Measurements from ENCODE around the gene CD63.
A peak's percentile ranks its signal among the peaks of the same experiment; 100 is the strongest.

CD63 gene

DNA sequence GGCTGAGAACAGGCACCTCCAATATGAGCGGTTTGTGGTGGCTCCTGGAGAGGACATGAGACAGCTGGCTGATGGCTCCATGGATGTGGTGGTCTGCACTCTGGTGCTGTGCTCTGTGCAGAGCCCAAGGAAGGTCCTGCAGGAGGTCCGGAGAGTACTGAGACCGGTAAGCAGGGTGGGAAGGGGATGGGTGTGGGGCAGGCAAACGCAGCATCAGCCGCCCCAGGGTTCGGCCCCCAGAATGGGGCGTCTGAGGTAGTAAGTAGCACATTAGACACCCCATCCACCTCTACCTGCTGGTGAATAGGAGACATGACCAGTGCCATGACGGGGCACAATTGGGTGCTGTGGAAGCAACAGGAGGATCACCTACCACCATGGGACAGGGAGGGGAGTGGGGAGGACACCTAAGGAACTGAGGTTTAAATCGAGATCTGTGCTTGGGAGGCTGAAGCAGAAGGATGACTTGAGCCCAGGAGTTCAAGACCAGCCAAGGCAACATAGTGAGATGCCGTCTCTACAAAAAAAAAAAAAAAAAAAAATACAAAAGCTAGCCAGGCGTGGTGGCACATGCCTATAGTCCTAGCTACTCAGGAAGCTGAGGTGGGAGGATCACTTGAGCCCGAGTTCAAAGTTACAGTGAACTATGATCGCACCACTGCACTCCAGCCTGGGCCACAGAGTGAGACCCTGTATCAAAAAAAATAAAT is 46.6 kb downstream of the CD63 start:
- no peak for DNase-seq (ENCODE audit: extremely low spot score)
- ChIA-PET CTCF (interaction anchor here (0.6 to 1.4 kb wide), 12 partner anchors 10 to 265 kb away, joined by 3 to 9 read pairs (median 6); partner anchors contain the start of gene RDH5), POLR2A (interaction anchor here (0.8 to 1.6 kb wide), 9 partner anchors 12 to 135 kb away, joined by 3 to 8 read pairs (median 4); partner anchors contain the start of genes BLOC1S1, ITGA7, ORMDL2 and RDH5)
- no peak for TF ChIP-seq ZNF384 (IDR thresholded peaks at IDR 0.05)
- TF ChIP-seq SUZ12 (IDR thresholded peaks at IDR 0.05), result no peak
- no peak for TF ChIP-seq FOXM1 (IDR thresholded peaks at IDR 0.05; ENCODE audit: borderline replicate concordance)
- TF ChIP-seq FOXA1 (IDR thresholded peaks at IDR 0.05), result no peak
- TF ChIP-seq HDGF (IDR thresholded peaks at IDR 0.05; ENCODE audit: borderline replicate concordance), result no peak
- TF ChIP-seq CTBP1 (IDR thresholded peaks at IDR 0.05; ENCODE audit: borderline replicate concordance), result no peak
- no peak for TF ChIP-seq L3MBTL2 (conservative IDR thresholded peaks at IDR 0.05)
- no peak for TF ChIP-seq FOXK2 (IDR thresholded peaks at IDR 0.05)
- no peak for TF ChIP-seq TARDBP (IDR thresholded peaks at IDR 0.05)
- no peak for TF ChIP-seq ARNT (IDR thresholded peaks at IDR 0.05)
- TF ChIP-seq, protein P1, sequence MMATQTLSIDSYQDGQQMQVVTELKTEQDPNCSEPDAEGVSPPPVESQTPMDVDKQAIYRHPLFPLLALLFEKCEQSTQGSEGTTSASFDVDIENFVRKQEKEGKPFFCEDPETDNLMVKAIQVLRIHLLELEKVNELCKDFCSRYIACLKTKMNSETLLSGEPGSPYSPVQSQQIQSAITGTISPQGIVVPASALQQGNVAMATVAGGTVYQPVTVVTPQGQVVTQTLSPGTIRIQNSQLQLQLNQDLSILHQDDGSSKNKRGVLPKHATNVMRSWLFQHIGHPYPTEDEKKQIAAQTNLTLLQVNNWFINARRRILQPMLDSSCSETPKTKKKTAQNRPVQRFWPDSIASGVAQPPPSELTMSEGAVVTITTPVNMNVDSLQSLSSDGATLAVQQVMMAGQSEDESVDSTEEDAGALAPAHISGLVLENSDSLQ (IDR thresholded peaks at IDR 0.05), result no peak
- no peak for TF ChIP-seq LEF1 (IDR thresholded peaks at IDR 0.05; ENCODE audit: borderline replicate concordance)
- no peak for TF ChIP-seq BHLHE40 (IDR thresholded peaks at IDR 0.05; ENCODE audit: borderline replicate concordance)
- no peak for TF ChIP-seq ELF4 (IDR thresholded peaks at IDR 0.05)

- DNase-seq (ENCODE audit: extremely low spot score), result peak; percentile 77
- ChIA-PET POLR2A (interaction anchor here (0.6 to 1.6 kb wide), 11 partner anchors 13 to 136 kb away, joined by 3 to 8 read pairs (median 4); partner anchors contain the start of genes BLOC1S1, CD63, ITGA7 and ORMDL2), CTCF (interaction anchor here (0.6 to 1.4 kb wide), 14 partner anchors 10 to 266 kb away, joined by 3 to 9 read pairs (median 4); partner anchors contain the start of gene RDH5)
- TF ChIP-seq L3MBTL2 (conservative IDR thresholded peaks at IDR 0.05) (0 out of 2 replicates have a peak, but pooled peaks have one; percentile 37), SP1 (IDR thresholded peaks at IDR 0.05) (no peak)
These were observed 47.4 kb downstream of the CD63 start for GRCh38 chr12:55681142-55682077.

DNA sequence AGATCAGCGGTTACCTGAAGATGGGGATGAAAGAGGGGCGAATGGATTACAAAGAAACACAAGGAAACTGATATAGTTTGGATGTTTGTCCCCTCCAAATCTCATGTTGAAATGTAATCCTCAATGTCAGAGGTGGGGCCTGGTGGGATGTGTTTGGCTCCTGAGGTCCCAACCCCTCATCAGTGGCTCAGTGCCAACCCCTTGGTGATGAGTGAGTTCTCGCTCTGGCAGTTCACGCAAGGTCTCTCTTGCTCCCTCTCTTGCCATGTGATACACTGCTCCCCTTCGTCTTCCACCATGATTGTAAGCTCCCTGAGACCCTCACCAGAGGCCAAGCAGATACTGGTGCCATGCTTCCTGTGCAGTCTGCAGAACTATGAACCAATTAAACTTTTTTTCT is 49.1 kb downstream of the CD63 start:
- POLR2A ChIA-PET, result no interaction called here
- no peak for TF ChIP-seq FOXK2 (IDR thresholded peaks at IDR 0.05)
- no peak for TF ChIP-seq BHLHE40 (IDR thresholded peaks at IDR 0.05; ENCODE audit: borderline replicate concordance)
- TF ChIP-seq SUZ12 (IDR thresholded peaks at IDR 0.05), result no peak
- TF ChIP-seq SP1 (IDR thresholded peaks at IDR 0.05), result no peak
- TF ChIP-seq, protein P1 (IDR thresholded peaks at IDR 0.05), result no peak
- no peak for TF ChIP-seq TARDBP (IDR thresholded peaks at IDR 0.05)
- TF ChIP-seq ELF4 (IDR thresholded peaks at IDR 0.05), result no peak
- TF ChIP-seq LEF1 (IDR thresholded peaks at IDR 0.05; ENCODE audit: borderline replicate concordance), result no peak
- CTCF ChIA-PET, result no interaction called here
- no peak for DNase-seq (ENCODE audit: extremely low spot score)

DNA sequence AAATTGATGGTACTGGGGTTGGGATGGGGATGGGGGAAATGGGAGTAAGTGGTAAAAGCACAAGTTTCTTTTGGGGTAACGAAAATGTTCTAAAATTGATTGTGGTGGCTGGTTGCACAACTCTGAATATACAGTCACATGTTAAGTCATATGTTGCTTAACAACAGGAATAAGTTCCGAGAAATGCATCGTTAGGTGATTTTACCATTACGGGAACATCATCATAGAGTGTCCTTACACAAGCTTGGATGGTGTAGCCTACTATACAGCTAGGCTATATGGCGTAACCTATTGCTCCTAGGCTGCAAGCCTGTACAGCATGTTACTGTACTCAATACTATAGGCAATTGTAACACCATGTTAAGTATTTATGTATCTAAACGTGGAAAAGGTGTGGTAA is 52.1 kb downstream of the CD63 start:
- TF ChIP-seq TARDBP (IDR thresholded peaks at IDR 0.05) (no peak), ELF4 (IDR thresholded peaks at IDR 0.05) (no peak), BHLHE40 (IDR thresholded peaks at IDR 0.05; ENCODE audit: borderline replicate concordance) (no peak), FOXM1 (IDR thresholded peaks at IDR 0.05; ENCODE audit: borderline replicate concordance) (no peak), FOXK2 (IDR thresholded peaks at IDR 0.05) (no peak), ZNF384 (IDR thresholded peaks at IDR 0.05) (no peak), LEF1 (IDR thresholded peaks at IDR 0.05; ENCODE audit: borderline replicate concordance) (no peak), SUZ12 (IDR thresholded peaks at IDR 0.05) (no peak), FOXA1 (IDR thresholded peaks at IDR 0.05) (no peak), SP1 (IDR thresholded peaks at IDR 0.05) (no peak), L3MBTL2 (conservative IDR thresholded peaks at IDR 0.05) (no peak)
- ChIA-PET CTCF (interaction anchor here (0.7 kb wide), 1 partner anchor 30 kb away, joined by 3 read pairs; no protein-coding TSS in a partner anchor), POLR2A (no interaction called here)
- DNase-seq (ENCODE audit: extremely low spot score), result no peak

DNA sequence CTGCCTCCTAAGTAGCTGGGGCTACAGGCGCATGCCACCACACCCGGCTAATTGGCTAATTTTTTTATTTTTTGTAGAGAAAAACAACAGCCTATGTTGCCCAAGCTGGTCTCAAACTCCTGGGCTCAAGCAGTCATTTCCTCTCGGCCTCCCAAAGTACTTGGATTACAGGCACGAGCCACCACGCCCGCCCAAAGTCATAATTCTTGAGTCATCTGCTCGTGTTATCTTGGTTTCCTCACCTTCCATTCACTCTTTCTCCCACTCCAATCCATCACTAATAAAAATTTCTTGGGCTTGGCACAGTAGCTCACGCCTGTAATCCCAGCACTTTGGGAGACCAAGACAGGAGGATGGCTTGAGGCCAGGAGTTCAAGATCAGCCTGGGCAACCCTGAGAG is 53.1 kb downstream of the CD63 start:
- CTCF ChIA-PET, result no interaction called here
- no peak for DNase-seq (ENCODE audit: extremely low spot score)
- POLR2A ChIA-PET, result no interaction called here
- TF ChIP-seq ZNF384 (IDR thresholded peaks at IDR 0.05) (no peak), ELF4 (IDR thresholded peaks at IDR 0.05) (no peak), SUZ12 (IDR thresholded peaks at IDR 0.05) (no peak), CTBP1 (IDR thresholded peaks at IDR 0.05; ENCODE audit: borderline replicate concordance) (no peak), FOXK2 (IDR thresholded peaks at IDR 0.05) (no peak), FOXA1 (IDR thresholded peaks at IDR 0.05) (no peak), ARNT (IDR thresholded peaks at IDR 0.05) (no peak), L3MBTL2 (conservative IDR thresholded peaks at IDR 0.05) (no peak), FOXM1 (IDR thresholded peaks at IDR 0.05; ENCODE audit: borderline replicate concordance) (no peak), BHLHE40 (IDR thresholded peaks at IDR 0.05; ENCODE audit: borderline replicate concordance) (no peak), SP1 (IDR thresholded peaks at IDR 0.05) (no peak), TARDBP (IDR thresholded peaks at IDR 0.05) (no peak), LEF1 (IDR thresholded peaks at IDR 0.05; ENCODE audit: borderline replicate concordance) (no peak), NFRKB (IDR thresholded peaks at IDR 0.05) (no peak), HDGF (IDR thresholded peaks at IDR 0.05; ENCODE audit: borderline replicate concordance) (no peak)
- TF ChIP-seq, protein P1 (IDR thresholded peaks at IDR 0.05), result no peak
